ENCODE results near the gene LAD1.
A peak's percentile ranks its signal among the peaks of the same experiment; 100 is the strongest.

The LAD1 gene

DNA sequence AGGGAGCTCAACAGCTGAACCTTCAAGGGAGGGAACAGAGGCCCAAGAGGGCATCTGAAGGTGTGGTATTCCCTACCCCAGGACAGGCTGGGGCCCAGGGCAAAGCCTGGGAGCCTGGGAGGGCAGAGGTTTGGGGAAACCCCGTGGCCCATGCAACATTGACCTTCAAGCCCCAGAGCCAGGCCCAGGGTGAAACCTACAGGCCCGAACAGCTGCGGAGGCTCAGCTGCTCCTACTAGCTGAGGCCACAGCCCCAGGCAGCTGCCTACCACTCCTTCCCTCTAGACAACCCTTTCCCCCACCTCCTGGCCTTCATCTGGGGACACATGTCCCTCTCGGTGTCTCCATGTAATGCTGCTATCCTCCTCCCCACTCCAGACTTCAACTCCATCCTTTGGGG is 3.2 kb downstream of the LAD1 start:
- in situ Hi-C loops (cut with MboI; ENCODE audit: low sequenced_read_pairs), result no loop called here
- no peaks in the 10 kb centered on the region for H3K9me3 ChIP-seq
- H3K4me3 ChIP-seq, result no peak overlapping the region
- H3K36me3 ChIP-seq (replicated peaks), result no peaks in the 10 kb centered on the region
- no peak for DNase-seq (ENCODE audit: low spot score in 2 of 2)
- H3K27me3 ChIP-seq (ENCODE audit: low read depth), result peaks cover 33% of the 10 kb centered on the region
- no peaks in the 10 kb centered on the region for H3K4me1 ChIP-seq

DNA sequence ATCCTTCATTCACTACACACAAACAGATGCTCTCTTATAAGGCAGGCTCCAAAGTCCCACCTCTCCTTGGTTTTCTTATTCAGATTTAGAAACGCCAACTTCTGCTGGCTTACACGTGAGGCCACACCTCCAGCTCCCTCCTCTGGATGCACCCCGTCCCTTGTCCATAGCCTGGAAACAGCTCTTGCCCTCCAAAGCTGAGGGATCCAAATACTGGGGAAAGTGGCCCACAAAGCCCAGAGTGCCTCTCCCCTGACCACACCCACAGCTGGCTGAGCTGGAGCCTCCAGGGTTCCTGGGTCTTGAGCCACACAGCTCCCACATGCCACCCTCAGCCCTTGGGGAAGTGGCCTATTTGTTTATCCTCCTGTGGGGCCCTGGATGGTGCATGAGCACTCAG is 4.5 kb downstream of the LAD1 start:
- no peak for DNase-seq (ENCODE audit: low spot score in 2 of 2)
- H3K4me1 ChIP-seq, result no peaks in the 10 kb centered on the region
- no peaks in the 10 kb centered on the region for H3K9me3 ChIP-seq
- H3K36me3 ChIP-seq (replicated peaks), result no peaks in the 10 kb centered on the region
- H3K27me3 ChIP-seq (ENCODE audit: low read depth), result peaks cover 20% of the 10 kb centered on the region
- H3K4me3 ChIP-seq, result no peak overlapping the region
- in situ Hi-C loops (cut with MboI; ENCODE audit: low sequenced_read_pairs), result no loop called here

DNA sequence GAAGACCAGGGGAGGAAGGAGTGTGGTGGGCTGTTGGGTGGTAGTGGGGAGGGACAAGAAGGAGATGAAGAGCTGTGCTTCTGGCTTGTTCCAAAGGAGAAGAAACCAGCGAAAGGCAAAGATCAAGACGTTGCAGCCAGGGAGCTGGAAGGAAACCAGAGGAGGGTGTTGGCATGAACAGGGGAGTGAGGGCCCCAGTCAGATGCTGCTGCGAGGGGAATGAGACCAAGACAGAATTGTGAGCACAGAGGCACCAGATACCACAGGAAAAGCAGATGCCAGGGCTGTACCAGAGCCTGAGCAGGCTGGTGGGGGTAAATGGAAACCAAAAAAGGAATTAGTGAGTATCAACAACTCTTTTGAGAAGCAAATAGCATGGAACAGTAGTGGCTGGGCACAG is 6.0 kb downstream of the LAD1 start:
- Histone ChIP-seq H3K27me3 (ENCODE audit: low read depth) (peaks cover 5% of the 10 kb centered on the region), H3K36me3 (replicated peaks) (no peaks in the 10 kb centered on the region), H3K4me3 (no peak overlapping the region), H3K4me1 (no peaks in the 10 kb centered on the region), H3K9me3 (no peaks in the 10 kb centered on the region)
- no peak for DNase-seq (ENCODE audit: low spot score in 2 of 2)
- in situ Hi-C loops (cut with MboI; ENCODE audit: low sequenced_read_pairs), result no loop called here

DNA sequence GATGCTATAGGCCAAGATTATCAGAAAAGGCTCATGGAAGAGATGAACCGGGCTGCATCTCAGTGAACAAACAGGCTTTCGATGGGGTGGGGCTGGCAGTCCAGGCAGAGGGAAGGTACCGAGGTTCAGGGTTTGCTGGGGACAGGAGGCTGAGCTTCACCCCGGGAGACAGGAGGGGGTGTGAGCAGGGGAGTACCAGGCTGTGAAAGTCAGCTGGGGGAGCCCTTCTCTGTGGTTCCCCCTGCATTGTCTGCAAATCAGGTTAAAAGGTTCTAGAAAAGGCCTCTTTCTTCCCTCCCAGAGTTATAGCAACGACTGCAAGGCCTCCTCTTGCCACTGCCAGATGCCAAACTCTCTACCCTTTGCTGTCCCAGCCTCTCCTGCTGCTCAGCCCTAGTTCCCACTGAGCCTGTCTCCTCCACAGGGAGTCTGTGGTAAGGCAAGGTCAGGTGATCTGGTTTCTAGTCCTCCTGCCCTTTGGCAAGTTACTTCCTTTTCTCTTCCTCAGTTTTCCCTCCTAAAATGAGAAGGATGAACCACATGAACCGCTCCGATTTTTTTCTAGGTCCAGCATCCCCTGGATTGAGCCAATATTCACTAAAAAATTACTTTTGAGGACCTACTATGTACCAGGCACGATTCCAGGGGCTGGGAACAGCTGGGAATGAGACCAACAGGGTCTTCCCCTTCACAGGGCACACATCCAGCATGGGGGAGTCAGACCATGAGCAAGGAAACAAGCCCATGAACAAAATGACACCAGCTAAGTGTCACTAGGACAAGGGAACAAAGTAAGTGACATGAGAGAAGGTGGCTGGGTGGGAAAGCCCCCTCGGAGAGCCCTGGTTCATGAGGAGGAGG is 7.2 kb downstream of the LAD1 start:
- in situ Hi-C loops (cut with MboI; ENCODE audit: low sequenced_read_pairs), result no loop called here
- Histone ChIP-seq H3K4me3 (no peak overlapping the region), H3K36me3 (replicated peaks) (no peaks in the 10 kb centered on the region), H3K9me3 (no peaks in the 10 kb centered on the region), H3K4me1 (no peaks in the 10 kb centered on the region), H3K27me3 (ENCODE audit: low read depth) (peaks cover 5% of the 10 kb centered on the region; the same call in 1 of the 2 replicates)
- no peak for DNase-seq (ENCODE audit: low spot score in 2 of 2)

DNA sequence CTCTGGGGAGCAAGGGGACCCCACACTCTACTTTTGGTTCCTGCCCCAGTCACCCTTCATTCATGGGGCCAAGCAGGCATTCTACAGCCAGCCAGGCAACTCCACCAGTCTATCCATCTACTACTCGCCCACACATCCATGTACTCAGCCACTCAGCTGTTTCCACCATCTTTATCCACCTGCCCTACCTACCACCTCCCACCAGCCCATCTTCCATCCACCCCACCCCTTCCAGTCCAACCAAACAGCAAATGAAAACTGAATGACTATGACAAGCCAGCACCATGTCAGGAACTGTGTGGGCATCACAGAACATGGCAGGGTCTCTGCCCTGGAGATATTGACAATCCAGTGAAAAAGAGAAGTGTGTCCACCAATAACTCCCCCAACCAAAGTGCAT is 7.9 kb downstream of the LAD1 start:
- Histone ChIP-seq H3K27me3 (ENCODE audit: low read depth) (peaks cover 5% of the 10 kb centered on the region; the same call in 1 of the 2 replicates), H3K36me3 (replicated peaks) (no peaks in the 10 kb centered on the region), H3K9me3 (no peaks in the 10 kb centered on the region), H3K4me1 (no peaks in the 10 kb centered on the region), H3K4me3 (no peak overlapping the region)
- in situ Hi-C loops (cut with MboI; ENCODE audit: low sequenced_read_pairs), result no loop called here
- DNase-seq (ENCODE audit: low spot score in 2 of 2), result no peak

DNA sequence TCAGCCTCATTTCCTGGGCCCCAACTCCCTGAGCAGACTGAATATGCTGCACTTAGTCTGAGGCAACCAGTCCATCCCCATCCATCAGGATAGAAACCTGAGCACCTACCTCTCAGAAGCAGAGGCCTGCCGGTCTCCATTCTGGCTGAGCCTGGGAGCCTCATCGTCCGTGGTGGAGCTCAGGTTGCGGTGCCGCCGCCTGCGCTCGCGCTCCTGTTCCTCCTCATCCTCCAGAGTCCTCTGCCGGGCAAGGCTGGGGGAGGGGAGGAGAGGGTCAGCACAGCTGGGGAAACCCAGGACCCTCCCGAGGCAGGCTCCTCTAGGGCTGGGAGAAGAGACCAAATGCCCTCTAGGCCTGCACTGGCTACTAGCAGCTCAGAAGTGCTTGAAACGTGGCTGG is 10.1 kb downstream of the LAD1 start:
- Histone ChIP-seq H3K36me3 (replicated peaks) (no peaks in the 10 kb centered on the region), H3K27me3 (ENCODE audit: low read depth) (peaks cover 9% of the 10 kb centered on the region; the same call in 1 of the 2 replicates), H3K4me3 (no peak overlapping the region), H3K4me1 (no peaks in the 10 kb centered on the region), H3K9me3 (no peaks in the 10 kb centered on the region)
- DNase-seq (ENCODE audit: low spot score in 2 of 2), result no peak
- in situ Hi-C loops (cut with MboI; ENCODE audit: low sequenced_read_pairs), result no loop called here

DNA sequence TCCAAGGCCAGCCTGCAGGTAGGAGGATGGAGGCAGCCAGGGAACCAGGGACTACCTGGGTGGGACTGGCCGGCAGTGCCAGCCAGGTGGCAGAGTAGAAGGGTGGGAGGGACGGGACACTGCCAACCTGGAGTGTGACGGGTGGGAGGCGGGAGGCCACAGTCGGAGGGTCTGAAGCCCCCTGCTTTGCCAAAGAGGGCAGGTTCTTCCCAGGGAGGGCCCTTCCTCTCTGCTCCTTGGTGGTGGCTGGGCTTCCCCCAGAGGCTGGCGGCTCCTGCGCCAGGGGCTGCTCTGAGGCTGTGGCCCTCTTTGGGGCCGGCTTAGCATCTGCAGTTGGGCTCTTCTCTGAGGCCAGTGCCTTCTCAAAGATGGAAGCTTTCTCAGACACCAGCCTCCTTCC is 12.9 kb downstream of the LAD1 start:
- in situ Hi-C loops (cut with MboI; ENCODE audit: low sequenced_read_pairs), result no loop called here
- H3K9me3 ChIP-seq, result no peaks in the 10 kb centered on the region
- DNase-seq (ENCODE audit: low spot score in 2 of 2), result no peak
- H3K27me3 ChIP-seq (ENCODE audit: low read depth), result peaks cover 9% of the 10 kb centered on the region; the same call in 1 of the 2 replicates
- no peaks in the 10 kb centered on the region for H3K36me3 ChIP-seq (replicated peaks)
- no peaks in the 10 kb centered on the region for H3K4me1 ChIP-seq
- no peak overlapping the region for H3K4me3 ChIP-seq

DNA sequence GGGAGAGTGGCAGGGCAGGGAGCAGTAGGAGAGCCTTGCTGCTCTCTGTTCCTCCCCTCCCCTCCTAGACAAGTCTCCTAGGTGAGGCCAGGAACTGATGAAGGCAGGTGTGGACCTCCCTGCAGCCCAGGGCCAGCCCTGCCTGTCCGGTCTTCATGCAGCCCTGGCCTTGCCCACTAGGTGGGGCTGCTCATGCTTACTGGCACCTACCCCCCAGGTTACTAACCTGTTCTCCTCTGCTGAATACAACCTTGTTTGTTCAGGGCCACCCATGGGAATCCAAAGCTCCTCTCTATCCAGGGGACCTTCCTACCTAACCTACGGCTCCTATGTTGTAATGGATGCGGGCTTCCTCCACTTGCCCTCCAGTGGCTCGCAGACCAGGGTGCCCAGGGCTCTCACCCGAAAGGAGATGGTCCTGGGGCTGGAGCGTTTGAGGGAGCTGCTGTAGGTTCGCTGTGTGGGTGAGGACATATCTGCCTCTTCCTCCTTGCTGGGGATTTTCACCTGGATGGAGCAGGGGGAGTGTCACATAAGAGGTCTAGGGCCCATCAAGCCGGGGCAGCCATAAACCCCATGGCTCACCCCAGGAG is 13.7 kb downstream of the LAD1 start:
- Histone ChIP-seq H3K4me3 (no peak overlapping the region), H3K27me3 (ENCODE audit: low read depth) (peaks cover 9% of the 10 kb centered on the region; the same call in 1 of the 2 replicates), H3K9me3 (no peaks in the 10 kb centered on the region), H3K4me1 (no peaks in the 10 kb centered on the region), H3K36me3 (replicated peaks) (no peaks in the 10 kb centered on the region)
- in situ Hi-C loops (cut with MboI; ENCODE audit: low sequenced_read_pairs), result no loop called here
- peak; percentile 45 to 74 for DNase-seq (ENCODE audit: low spot score in 2 of 2)

DNA sequence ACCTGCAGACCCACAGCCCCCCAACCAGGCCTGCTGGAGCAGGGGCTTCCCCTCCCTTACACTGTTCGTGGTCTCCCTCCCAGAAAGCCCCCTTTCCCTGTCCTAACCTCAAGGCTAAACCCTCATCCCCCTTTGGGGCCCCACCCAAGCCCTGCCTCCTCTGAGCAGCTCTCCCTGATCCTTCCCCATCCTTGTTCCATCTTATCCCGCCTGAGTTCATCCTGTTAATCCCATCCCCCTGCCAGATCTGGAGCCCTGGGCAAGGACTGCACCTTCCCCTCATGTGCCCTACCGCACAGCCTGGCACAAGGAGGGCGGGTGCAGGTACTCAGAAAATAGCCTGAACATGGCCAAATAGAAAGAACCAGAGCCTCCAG is 14.7 kb downstream of the LAD1 start:
- Histone ChIP-seq H3K36me3 (replicated peaks) (no peaks in the 10 kb centered on the region), H3K9me3 (no peaks in the 10 kb centered on the region), H3K27me3 (ENCODE audit: low read depth) (peaks cover 9% of the 10 kb centered on the region; the same call in 1 of the 2 replicates), H3K4me3 (no peak overlapping the region), H3K4me1 (no peaks in the 10 kb centered on the region)
- DNase-seq (ENCODE audit: low spot score in 2 of 2), result no peak
- in situ Hi-C loops (cut with MboI; ENCODE audit: low sequenced_read_pairs), result no loop called here

DNA sequence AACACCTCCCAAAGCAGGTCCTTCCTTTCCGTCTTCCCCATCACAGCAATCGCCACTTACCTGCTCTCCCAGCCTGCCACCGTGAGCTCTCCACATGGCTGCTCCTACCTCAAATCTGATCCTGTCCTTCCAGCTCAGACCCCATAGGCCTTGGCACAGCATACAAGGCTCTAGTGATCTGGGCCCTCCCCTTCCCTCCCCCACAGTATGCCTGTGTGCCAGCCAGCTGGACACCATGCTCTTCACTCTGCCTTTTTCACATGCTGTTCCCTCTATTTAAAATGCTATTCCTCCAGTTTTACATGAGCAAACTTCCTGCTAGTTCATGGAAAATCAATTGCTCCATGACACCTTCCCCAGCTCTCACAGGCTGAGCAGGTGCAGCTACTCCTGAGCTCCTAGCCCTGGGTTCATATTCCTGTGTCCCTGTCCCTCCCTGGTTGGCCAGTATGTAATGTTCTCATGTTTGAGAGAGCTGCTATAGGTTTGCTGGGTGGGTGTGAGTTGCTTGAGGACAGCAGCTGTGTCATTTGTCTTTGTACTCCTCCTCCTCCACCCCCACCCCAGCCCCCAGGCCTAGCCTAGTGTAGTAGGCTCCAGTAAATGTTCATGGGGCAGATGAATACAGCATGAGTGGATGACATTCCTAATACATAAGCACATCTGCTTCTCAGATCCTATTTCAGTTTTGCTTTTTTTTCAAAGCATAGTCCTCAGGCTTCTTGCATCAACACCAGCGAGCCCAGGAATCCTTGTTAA is 15.3 kb downstream of the LAD1 start:
- in situ Hi-C loops (cut with MboI; ENCODE audit: low sequenced_read_pairs), result no loop called here
- no peak for DNase-seq (ENCODE audit: low spot score in 2 of 2)
- H3K4me3 ChIP-seq, result no peak overlapping the region
- H3K9me3 ChIP-seq, result no peaks in the 10 kb centered on the region
- H3K36me3 ChIP-seq (replicated peaks), result no peaks in the 10 kb centered on the region
- no peaks in the 10 kb centered on the region for H3K4me1 ChIP-seq
- peaks cover 9% of the 10 kb centered on the region; the same call in 1 of the 2 replicates for H3K27me3 ChIP-seq (ENCODE audit: low read depth)

DNA sequence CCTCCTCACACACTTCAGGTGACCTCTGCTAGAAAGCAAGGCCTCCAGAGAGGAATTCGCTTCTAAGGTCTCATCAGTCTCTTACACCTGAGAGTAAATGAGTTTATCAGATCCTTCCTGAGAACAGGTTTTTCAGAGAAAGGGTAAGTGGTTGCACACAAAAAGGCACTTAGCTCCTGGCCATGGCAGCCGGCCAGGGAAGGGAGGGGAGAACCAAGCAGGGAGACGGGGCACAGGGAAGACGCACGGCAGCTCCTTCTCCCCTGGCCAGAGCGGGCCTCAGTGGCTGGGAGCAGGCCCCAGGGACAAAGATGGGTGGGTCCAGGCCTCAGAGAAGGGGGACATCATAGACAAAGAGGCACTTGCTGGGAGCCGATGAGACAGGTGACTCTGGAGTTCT is 18.0 kb downstream of the LAD1 start:
- Histone ChIP-seq H3K4me1 (no peaks in the 10 kb centered on the region; the same call in 1 of the 2 replicates), H3K36me3 (replicated peaks) (no peaks in the 10 kb centered on the region), H3K27me3 (ENCODE audit: low read depth) (0 out of 2 replicates have a peak, but pooled peaks cover 3% of the 10 kb centered on the region), H3K9me3 (no peaks in the 10 kb centered on the region), H3K4me3 (no peak overlapping the region)
- in situ Hi-C loops (cut with MboI; ENCODE audit: low sequenced_read_pairs), result no loop called here
- no peak for DNase-seq (ENCODE audit: low spot score in 2 of 2)

DNA sequence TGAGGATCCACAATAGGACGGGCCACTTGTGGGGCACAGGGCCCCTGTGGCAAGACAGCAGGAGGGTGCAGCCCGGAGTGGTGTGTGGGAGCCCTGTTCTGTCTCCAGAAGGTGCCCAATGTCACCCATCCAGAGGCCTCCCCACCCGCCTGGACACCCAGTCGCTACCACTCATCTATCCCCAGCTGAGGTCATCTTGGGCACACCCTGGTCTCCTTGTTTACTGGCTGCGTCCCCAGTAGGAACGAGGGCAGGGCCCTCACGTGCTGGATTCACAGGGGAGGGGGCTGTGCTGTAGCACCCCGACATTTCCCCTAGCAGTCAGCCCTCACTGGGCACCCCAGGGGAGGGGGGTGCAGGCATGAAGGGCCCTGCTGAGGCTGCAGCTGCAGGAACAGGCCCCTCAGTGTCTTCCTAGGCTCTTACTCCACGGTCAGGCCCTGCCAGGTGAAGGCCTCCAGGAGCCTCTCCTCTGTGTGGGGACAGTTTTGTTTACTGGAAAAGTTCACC is 19.3 kb downstream of the LAD1 start:
- Histone ChIP-seq H3K36me3 (replicated peaks) (no peaks in the 10 kb centered on the region), H3K27me3 (ENCODE audit: low read depth) (no peaks in the 10 kb centered on the region), H3K4me1 (no peaks in the 10 kb centered on the region; the same call in 1 of the 2 replicates), H3K4me3 (no peak overlapping the region), H3K9me3 (no peaks in the 10 kb centered on the region)
- DNase-seq (ENCODE audit: low spot score in 2 of 2), result no peak
- in situ Hi-C loops (cut with MboI; ENCODE audit: low sequenced_read_pairs), result no loop called here

DNA sequence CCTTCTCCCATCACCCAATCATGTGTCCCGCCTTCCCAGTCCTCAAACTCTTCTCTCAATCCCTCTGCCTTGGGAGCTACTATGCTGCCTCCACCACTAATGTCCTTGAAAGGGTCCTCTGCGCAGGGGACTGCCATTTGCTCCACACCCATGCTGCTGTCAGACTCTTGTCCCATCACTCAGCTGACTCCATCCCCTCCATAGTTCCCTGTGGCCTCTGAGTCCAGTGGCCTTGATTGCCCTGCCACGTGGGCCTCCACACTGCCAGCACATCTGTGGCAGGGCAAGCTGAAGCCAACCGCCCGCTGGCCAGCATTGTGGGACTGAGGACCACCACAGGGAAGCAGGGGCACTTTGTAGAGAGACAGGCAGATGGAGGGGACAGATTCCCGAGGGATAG is 20.3 kb downstream of the LAD1 start:
- Histone ChIP-seq H3K36me3 (replicated peaks) (no peaks in the 10 kb centered on the region), H3K4me1 (no peaks in the 10 kb centered on the region; the same call in 1 of the 2 replicates), H3K27me3 (ENCODE audit: low read depth) (peaks cover 5% of the 10 kb centered on the region; the same call in 1 of the 2 replicates), H3K4me3 (no peak overlapping the region), H3K9me3 (no peaks in the 10 kb centered on the region)
- in situ Hi-C loops (cut with MboI; ENCODE audit: low sequenced_read_pairs), result no loop called here
- no peak for DNase-seq (ENCODE audit: low spot score in 2 of 2)
